Nephron progenitor cell (in vitro differentiated cells): ENCODE measurements around the gene MOSPD3.
A peak's percentile ranks its signal among the peaks of the same experiment; 100 is the strongest.

Experiments
- DNase-seq: peaks from one replicate; pipeline ENCODE4 v3.0.0; 2021
- H3K27ac Mint-ChIP-seq: 2 replicates; pipeline ENCODE4 v1.8.0; 2021; ENCODE audit warnings: mild to moderate bottlenecking, moderate library complexity, mixed read lengths
- H3K27me3 Mint-ChIP-seq: 2 replicates; pipeline ENCODE4 v1.8.0; 2021; ENCODE audit warnings: mild to moderate bottlenecking, low read depth, mixed read lengths; ENCODE audit not compliant: poor library complexity
- H3K36me3 Mint-ChIP-seq: 2 replicates; pipeline ENCODE4 v1.8.0; 2021; ENCODE audit warnings: low read depth, mixed read lengths
- H3K4me1 Mint-ChIP-seq: 2 replicates; pipeline ENCODE4 v1.8.0; 2021; ENCODE audit warnings: mixed read lengths
- H3K4me3 Mint-ChIP-seq: 2 replicates; pipeline ENCODE4 v1.8.0; 2021; ENCODE audit warnings: mild to moderate bottlenecking, moderate library complexity, mixed read lengths
- H3K9me3 Mint-ChIP-seq: 2 replicates; pipeline ENCODE4 v1.8.0; 2021; ENCODE audit warnings: mild to moderate bottlenecking, moderate library complexity, mixed read lengths
- TF ChIP-seq, protein P1 (sequence below): fragments of 200-600 bp; sonication (generic); IDR thresholded peaks from 2 replicates; pipeline ENCODE4 v1.5.0; 2021; ENCODE audit warnings: antibody characterized with exemption

MOSPD3 gene

DNA sequence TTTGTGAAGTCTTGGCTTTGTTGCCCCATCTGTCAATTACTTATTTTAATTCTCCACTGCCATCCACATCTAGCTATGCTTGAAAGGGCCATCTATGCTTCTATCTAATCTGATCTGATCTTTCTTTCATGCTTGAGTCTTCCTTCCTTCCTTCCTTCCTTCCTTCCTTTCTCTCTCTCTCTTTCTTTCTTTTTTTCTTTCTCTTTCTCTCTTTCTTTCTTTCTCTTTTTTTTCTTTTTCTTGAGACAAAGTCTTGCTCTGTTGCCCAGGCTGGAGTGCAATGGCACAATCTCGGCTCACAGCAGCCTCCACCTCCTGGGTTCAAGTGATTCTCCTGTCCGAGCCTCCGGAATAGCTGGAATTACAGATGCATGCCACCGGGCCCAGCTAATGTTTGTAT, 17.7 kb downstream of the MOSPD3 start:
- DNase-seq: no peak
- H3K36me3 Mint-ChIP-seq: no peaks in the 10 kb centered on the region
- peaks cover 62% of the 10 kb centered on the region for H3K27me3 Mint-ChIP-seq
- no peak overlapping the region for H3K4me3 Mint-ChIP-seq
- H3K4me1 Mint-ChIP-seq: peaks cover 16% of the 10 kb centered on the region
- H3K27ac Mint-ChIP-seq: no peak overlapping the region
- TF ChIP-seq, protein P1, sequence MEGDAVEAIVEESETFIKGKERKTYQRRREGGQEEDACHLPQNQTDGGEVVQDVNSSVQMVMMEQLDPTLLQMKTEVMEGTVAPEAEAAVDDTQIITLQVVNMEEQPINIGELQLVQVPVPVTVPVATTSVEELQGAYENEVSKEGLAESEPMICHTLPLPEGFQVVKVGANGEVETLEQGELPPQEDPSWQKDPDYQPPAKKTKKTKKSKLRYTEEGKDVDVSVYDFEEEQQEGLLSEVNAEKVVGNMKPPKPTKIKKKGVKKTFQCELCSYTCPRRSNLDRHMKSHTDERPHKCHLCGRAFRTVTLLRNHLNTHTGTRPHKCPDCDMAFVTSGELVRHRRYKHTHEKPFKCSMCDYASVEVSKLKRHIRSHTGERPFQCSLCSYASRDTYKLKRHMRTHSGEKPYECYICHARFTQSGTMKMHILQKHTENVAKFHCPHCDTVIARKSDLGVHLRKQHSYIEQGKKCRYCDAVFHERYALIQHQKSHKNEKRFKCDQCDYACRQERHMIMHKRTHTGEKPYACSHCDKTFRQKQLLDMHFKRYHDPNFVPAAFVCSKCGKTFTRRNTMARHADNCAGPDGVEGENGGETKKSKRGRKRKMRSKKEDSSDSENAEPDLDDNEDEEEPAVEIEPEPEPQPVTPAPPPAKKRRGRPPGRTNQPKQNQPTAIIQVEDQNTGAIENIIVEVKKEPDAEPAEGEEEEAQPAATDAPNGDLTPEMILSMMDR: no peak
- H3K9me3 Mint-ChIP-seq: no peaks in the 10 kb centered on the region

DNA sequence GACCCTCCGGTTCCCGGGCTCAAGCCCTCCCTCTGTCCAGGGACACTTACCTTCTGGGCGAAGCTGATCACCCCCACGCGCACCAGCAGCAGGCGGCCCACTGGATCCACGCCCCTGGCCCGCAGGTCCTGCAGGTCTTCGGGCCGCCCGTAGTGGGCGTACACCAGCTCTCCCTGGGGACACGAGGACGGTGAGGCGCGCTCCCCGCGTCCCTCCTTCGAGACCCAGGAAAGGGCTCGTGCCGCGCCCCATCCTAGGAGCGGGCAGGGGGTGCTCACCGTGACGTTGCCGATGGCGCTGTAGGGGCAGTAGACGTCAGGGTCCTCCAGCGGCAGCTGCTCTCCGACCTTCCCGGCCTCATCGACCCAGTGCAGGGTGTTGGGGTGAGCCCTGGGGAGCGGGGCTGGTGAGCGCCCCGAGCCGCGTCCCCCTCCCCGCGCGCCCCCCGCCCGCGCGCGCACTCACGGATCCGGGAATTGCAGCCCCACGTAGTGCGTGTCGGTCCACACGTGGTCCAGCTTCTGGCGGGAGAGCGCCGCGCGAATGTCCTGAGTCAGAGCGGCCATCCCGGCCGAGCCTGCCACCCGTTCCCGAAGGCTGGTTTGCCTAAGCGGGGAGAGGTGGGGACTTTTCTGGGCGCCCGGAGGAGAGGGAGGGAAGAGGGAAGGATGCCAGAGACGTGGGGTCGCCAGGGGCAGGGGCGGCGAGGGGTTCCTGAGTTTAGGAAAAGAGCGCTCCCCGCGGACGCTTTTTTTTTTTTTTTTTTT, 20.8 kb downstream of the MOSPD3 start:
- Mint-ChIP-seq H3K27me3 (peaks cover 74% of the 10 kb centered on the region), H3K36me3 (no peaks in the 10 kb centered on the region), H3K4me1 (peaks cover 9% of the 10 kb centered on the region), H3K4me3 (peak overlapping the region; percentile 81), H3K27ac (no peak overlapping the region), H3K9me3 (no peaks in the 10 kb centered on the region)
- DNase-seq: peak; percentile 59
- TF ChIP-seq, protein P1: peak; percentile 38

DNA sequence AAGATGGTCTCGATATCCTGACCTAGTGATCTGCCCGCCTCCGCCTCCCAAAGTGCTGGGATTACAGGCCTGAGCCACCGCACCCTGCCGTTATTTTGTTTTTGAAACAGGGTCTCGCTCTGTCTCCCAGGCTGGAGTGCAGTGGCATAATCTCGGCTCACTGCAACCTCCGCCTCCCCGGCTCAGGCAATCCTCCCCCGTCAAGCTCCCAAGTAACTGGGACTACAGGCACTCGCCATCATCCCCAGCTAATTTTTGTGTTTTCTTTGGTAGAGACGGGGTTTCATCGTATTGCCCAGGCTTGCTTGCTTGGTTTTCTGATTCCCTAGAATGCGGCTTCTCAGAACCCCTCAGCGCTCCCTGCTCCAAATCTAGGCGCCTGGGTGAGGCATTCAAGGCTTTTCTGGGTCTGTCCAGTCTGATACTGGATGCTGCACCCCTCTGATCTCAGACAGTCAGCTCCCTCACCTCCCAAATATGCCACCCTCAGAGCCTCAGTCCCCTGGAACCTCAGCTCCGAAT, 27.7 kb downstream of the MOSPD3 start:
- TF ChIP-seq, protein P1: no peak
- H3K4me1 Mint-ChIP-seq: peaks cover 25% of the 10 kb centered on the region
- DNase-seq: no peak
- H3K36me3 Mint-ChIP-seq: no peaks in the 10 kb centered on the region
- H3K4me3 Mint-ChIP-seq: no peak overlapping the region
- peaks cover 37% of the 10 kb centered on the region for H3K27me3 Mint-ChIP-seq
- H3K9me3 Mint-ChIP-seq: no peaks in the 10 kb centered on the region
- H3K27ac Mint-ChIP-seq: no peak overlapping the region

DNA sequence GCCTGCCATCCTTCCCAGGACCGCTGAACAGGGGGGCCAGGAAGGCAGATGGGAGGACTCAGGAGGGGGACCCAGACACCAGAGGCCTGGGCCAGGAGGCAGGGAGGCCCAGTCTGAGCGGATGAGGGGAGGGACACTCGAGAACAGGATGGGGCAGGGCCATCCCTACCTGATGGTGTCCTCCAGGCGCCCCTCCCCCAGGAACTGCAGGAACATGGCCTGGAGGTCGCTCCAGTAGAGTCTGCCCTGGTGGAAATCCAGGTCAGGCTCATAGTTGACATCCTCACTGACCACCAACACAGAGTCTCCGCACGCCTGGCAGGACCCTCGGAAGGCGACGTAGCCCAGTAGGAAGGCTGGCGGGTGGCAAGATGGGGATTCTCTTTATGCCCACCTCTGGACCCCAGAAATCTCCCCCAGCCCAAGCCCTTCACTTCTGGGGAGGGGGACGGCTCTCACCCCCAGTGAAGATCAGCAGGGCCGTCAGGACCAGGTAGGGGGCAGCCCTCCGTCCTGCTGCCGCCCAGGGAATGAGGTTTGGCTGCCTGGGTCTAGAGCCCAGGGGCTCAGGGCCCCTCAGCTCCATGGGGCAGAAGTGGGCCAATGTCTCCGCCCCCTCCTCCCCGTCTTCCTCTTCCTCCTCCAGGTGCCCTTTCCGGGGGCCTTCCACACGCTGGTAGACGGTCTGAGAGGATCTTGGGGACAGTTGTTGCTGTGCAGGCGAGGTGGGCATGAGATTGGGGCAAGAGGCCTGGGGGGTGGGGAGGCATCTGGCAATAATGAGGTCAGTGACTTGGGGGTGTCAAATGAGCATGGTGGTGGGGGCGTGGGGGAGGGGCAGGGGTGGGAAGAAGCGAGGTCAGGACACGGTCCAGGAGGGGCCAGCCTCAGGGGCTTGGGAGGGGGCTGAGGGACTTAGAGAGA, 28.4 kb downstream of the MOSPD3 start:
- H3K4me3 Mint-ChIP-seq: no peak overlapping the region
- peaks cover 30% of the 10 kb centered on the region for H3K4me1 Mint-ChIP-seq
- TF ChIP-seq, protein P1: no peak
- H3K27ac Mint-ChIP-seq: no peak overlapping the region
- H3K27me3 Mint-ChIP-seq: peaks cover 37% of the 10 kb centered on the region
- H3K9me3 Mint-ChIP-seq: no peaks in the 10 kb centered on the region
- DNase-seq: no peak
- H3K36me3 Mint-ChIP-seq: no peaks in the 10 kb centered on the region

DNA sequence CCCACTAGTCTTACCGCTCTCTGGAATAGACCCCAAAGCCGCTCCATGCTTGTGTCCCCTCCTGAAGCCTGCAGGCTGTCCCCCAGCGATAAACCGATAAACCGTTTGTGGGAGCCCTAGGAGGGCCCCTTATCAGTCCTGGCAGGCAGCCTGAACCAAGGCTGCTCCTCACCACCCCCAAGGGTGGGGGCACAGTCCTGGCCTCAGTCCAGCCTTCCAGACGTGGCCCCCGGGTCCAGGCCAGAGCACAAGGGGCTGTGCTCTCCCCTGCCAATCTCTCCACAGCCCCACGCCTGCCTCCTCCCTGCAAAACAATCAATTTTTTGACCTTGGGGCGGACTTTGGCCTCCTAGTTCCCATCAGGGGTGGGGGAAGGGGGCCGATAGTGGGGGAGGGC, 29.1 kb downstream of the MOSPD3 start, which contains the start of gene TFR2:
Gene TFR2 (minus strand): TSS at position 90 of the 397 bp plus-strand sequence. CDS start 43 bp downstream, at position 47.
- Mint-ChIP-seq H3K27me3 (peaks cover 33% of the 10 kb centered on the region), H3K27ac (no peak within 1 kb of the TSS), H3K9me3 (no peaks in the 10 kb centered on the region), H3K4me3 (no peak within 1 kb of the TSS), H3K36me3 (no peaks in the 10 kb centered on the region), H3K4me1 (peaks cover 30% of the 10 kb centered on the region)
- TF ChIP-seq, protein P1: no peak
- no peak for DNase-seq
